H1 (cell line): Measurements from ENCODE around the gene TMEM198. TPM values are rescaled to one million over a fixed set of nuclear protein-coding genes. Genes with fewer than 3 reads are reported as not detected.

Source experiments
- CBX5 ChIP-seq: fragments of 300-800, 300-1000 bp; sonication (generic); IDR thresholded peaks from 2 replicates; pipeline ENCODE4 v1.7.1; 2016; ENCODE audit warnings: antibody characterized with exemption, low read length, low read depth
- CHD7 ChIP-seq: fragments of 300-600 bp; sonication (generic); IDR thresholded peaks from 2 replicates; pipeline ENCODE4 v1.7.1; 2012; ENCODE audit warnings: low read length, moderate library complexity, mild to moderate bottlenecking, inconsistent platforms; ENCODE audit not compliant: insufficient replicate concordance
- CTCF ChIP-seq, 3 experiments: IDR thresholded peaks; 1 replicate in 2 of 3; 2 replicates in 1 of 3; pipeline versions ENCODE4 v1.5.1 to v1.6.1; 2011; ENCODE audit warnings: low read length in 3 of 3, mild to moderate bottlenecking in 3 of 3, inconsistent platforms in 2 of 3, low read depth in 1 of 3, moderate library complexity in 1 of 3; ENCODE audit not compliant: insufficient read depth in 1 of 3; ENCODE audit errors: control extremely low read depth in 1 of 3
- GTF2F1 ChIP-seq: IDR thresholded peaks from 2 replicates; pipeline ENCODE4 v1.6.1; 2012; ENCODE audit warnings: low read depth, low read length, improper control_type of control experiment, borderline replicate concordance
- JUND ChIP-seq: IDR thresholded peaks from 2 replicates; pipeline ENCODE4 v1.6.1; 2011; ENCODE audit warnings: mild to moderate bottlenecking, improper control_type of control experiment, low read length
- RAD21 ChIP-seq, 2 experiments: IDR thresholded peaks in 1 of 2; conservative IDR thresholded peaks in 1 of 2; 2 replicates each; pipeline ENCODE4 v1.6.1; 2011; ENCODE audit warnings: low read depth in 2 of 2, low read length in 2 of 2, improper control_type of control experiment in 1 of 2, inconsistent platforms in 1 of 2, mild to moderate bottlenecking in 1 of 2, moderate library complexity in 1 of 2
- RBBP5 ChIP-seq: IDR thresholded peaks from 2 replicates; pipeline ENCODE4 v1.7.1; 2012; ENCODE audit warnings: low read depth, mild to moderate bottlenecking, inconsistent platforms, low read length, moderate library complexity, borderline replicate concordance
- SAP30 ChIP-seq: fragments of 300-600 bp; sonication (generic); IDR thresholded peaks from 2 replicates; pipeline ENCODE4 v1.7.1; 2012; ENCODE audit warnings: low read length, moderate library complexity, mild to moderate bottlenecking, inconsistent platforms; ENCODE audit not compliant: insufficient read depth, insufficient replicate concordance
- polyA plus RNA-seq, 7 experiments: library from polyadenylated mRNA; depleted of rRNA in 3 of 7; stranded (reverse) in 5 of 7; unstranded in 2 of 7; fragments of >200 nt in 5 of 7; fragments of 200-250 nt in 2 of 7; gene quantifications; 1 replicate in 5 of 7; 2 replicates in 1 of 7; 4 replicates in 1 of 7; pipeline versions ENCODE4 v1.2.1 to v1.2.3, GENCODE V29; 2011 to 2013; ENCODE audit warnings: missing spikeins in 2 of 7, mixed read lengths in 2 of 7
- total RNA-seq: library from RNA; stranded (reverse); fragmentation: NEBNext Ultra II Directional; extraction: Animal tissue kit (Norgen Biotek cat#: 25700); gene quantifications from 2 replicates; pipeline ENCODE4 v1.2.1, GENCODE V29; 2021

Gene TMEM198
- total and polyA plus RNA-seq, 2 of the 8 experiments (the other 6 are each of a cell fraction or from before 2014, with no cell fraction given), result 10.2 to 10.4 TPM

- no peak for TF ChIP-seq CHD7
- TF ChIP-seq GTF2F1, result no peak
- no peak for TF ChIP-seq RBBP5
- no peak for TF ChIP-seq CBX5
- TF ChIP-seq JUND, result no peak
- TF ChIP-seq SAP30, result no peak
- TF ChIP-seq RAD21 (IDR thresholded peaks at IDR 0.05 in 1 of 2, conservative IDR thresholded peaks at IDR 0.05 in 1 of 2; ENCODE audit: low read depth in 2 of 2, low read length in 2 of 2), result no peak
- TF ChIP-seq CTCF (IDR thresholded peaks at IDR 0.05; ENCODE audit: control extremely low read depth in 1 of 3, insufficient read depth in 1 of 3, low read depth in 1 of 3, low read length in 3 of 3), result no peak
These were observed 29.3 kb downstream of the TMEM198 start (continued) for GRCh38 chr2:219573166-219573565.
